Fibroblast of lung (primary cell): Measurements from ENCODE around the gene ARL15.

Experiments
- CTCF ChIP-seq, 2 donors: IDR thresholded peaks in 1 of 2; conservative IDR thresholded peaks in 1 of 2; 1 replicate in 1 of 2; 2 replicates in 1 of 2; pipeline ENCODE4 v1.5.1; 2011 to 2012; ENCODE audit warnings: low read length in 2 of 2, control low read depth in 1 of 2, inconsistent platforms in 1 of 2, low read depth in 1 of 2, mild to moderate bottlenecking in 1 of 2
- EZH2 ChIP-seq: IDR thresholded peaks from 2 replicates; pipeline ENCODE4 v1.5.1; 2012; ENCODE audit warnings: low read length, control low read depth, mild to moderate bottlenecking; ENCODE audit errors: missing control alignments

GRCh38 chr5:54312499-54312898 lies 2.1 kb upstream of the ARL15 start:
- TF ChIP-seq EZH2 (no peak), CTCF (conservative IDR thresholded peaks at IDR 0.05 in 1 of 2, IDR thresholded peaks at IDR 0.05 in 1 of 2; ENCODE audit: low read depth in 1 of 2, low read length in 2 of 2) (no peak)
